Measurements from ENCODE around the gene PDGFD.
A peak's percentile ranks its signal among the peaks of the same experiment; 100 is the strongest.

PDGFD gene

GRCh38 chr11:104067534-104067933 lies 96.4 kb downstream of the PDGFD start:
- H3K27me3 ChIP-seq (ENCODE audit: low read depth, low read length): no peaks in the 10 kb centered on the region
- TF ChIP-seq EZH2phosphoT487 (IDR thresholded peaks at IDR 0.05; ENCODE audit: low read depth) (no peak), CTCF (IDR thresholded peaks at IDR 0.05; ENCODE audit: low read depth, low read length) (no peak)
- no peaks in the 10 kb centered on the region for H4K20me1 ChIP-seq (ENCODE audit: insufficient read depth, low read length)
- H3K27ac ChIP-seq (ENCODE audit: low read length): no peak overlapping the region
- H3K9me3 ChIP-seq (ENCODE audit: insufficient read depth, low read length): no peaks in the 10 kb centered on the region
- peaks cover 4% of the 10 kb centered on the region for H3K4me1 ChIP-seq (ENCODE audit: low read length)
- H3K36me3 ChIP-seq (replicated peaks; ENCODE audit: low read depth, low read length): no peaks in the 10 kb centered on the region
- H3K4me2 ChIP-seq (ENCODE audit: low read length): no peak overlapping the region
- H2AFZ ChIP-seq (ENCODE audit: low read depth, low read length): no peak overlapping the region
- H3K4me3 ChIP-seq (ENCODE audit: low read length): no peak overlapping the region
- no peaks in the 10 kb centered on the region for H3K79me2 ChIP-seq (ENCODE audit: low read length)
- no peak overlapping the region for H3K9ac ChIP-seq (ENCODE audit: low read length)

- no peaks in the 10 kb centered on the region for H3K36me3 ChIP-seq (replicated peaks; ENCODE audit: low read depth, low read length)
- H3K27ac ChIP-seq (ENCODE audit: low read length): no peak overlapping the region
- H3K9ac ChIP-seq (ENCODE audit: low read length): no peak overlapping the region
- H3K4me2 ChIP-seq (ENCODE audit: low read length): no peak overlapping the region
- no peak overlapping the region for H2AFZ ChIP-seq (ENCODE audit: low read depth, low read length)
- TF ChIP-seq EZH2phosphoT487 (IDR thresholded peaks at IDR 0.05; ENCODE audit: low read depth): no peak
- no peak for TF ChIP-seq CTCF (IDR thresholded peaks at IDR 0.05; ENCODE audit: low read depth, low read length)
- H3K79me2 ChIP-seq (ENCODE audit: low read length): no peaks in the 10 kb centered on the region
- no peaks in the 10 kb centered on the region for H3K27me3 ChIP-seq (ENCODE audit: low read depth, low read length)
- peaks cover 16% of the 10 kb centered on the region for H3K4me1 ChIP-seq (ENCODE audit: low read length)
- no peak overlapping the region for H3K4me3 ChIP-seq (ENCODE audit: low read length)
- no peaks in the 10 kb centered on the region for H4K20me1 ChIP-seq (ENCODE audit: insufficient read depth, low read length)
- no peaks in the 10 kb centered on the region for H3K9me3 ChIP-seq (ENCODE audit: insufficient read depth, low read length)
Measured at GRCh38 chr11:104064034-104064630, 99.8 kb downstream of the PDGFD start.

GRCh38 chr11:104061853-104062521 lies 102.0 kb downstream of the PDGFD start:
- no peak for TF ChIP-seq EZH2phosphoT487 (IDR thresholded peaks at IDR 0.05; ENCODE audit: low read depth)
- no peak for TF ChIP-seq CTCF (IDR thresholded peaks at IDR 0.05; ENCODE audit: low read depth, low read length)
- Histone ChIP-seq H4K20me1 (ENCODE audit: insufficient read depth, low read length) (no peaks in the 10 kb centered on the region), H3K27ac (ENCODE audit: low read length) (no peak overlapping the region), H3K79me2 (ENCODE audit: low read length) (no peaks in the 10 kb centered on the region), H3K36me3 (replicated peaks; ENCODE audit: low read depth, low read length) (no peaks in the 10 kb centered on the region), H3K4me1 (ENCODE audit: low read length) (peaks cover 16% of the 10 kb centered on the region), H3K9ac (ENCODE audit: low read length) (no peak overlapping the region), H3K9me3 (ENCODE audit: insufficient read depth, low read length) (no peaks in the 10 kb centered on the region), H3K4me2 (ENCODE audit: low read length) (no peak overlapping the region), H2AFZ (ENCODE audit: low read depth, low read length) (no peak overlapping the region), H3K4me3 (ENCODE audit: low read length) (no peak overlapping the region), H3K27me3 (ENCODE audit: low read depth, low read length) (no peaks in the 10 kb centered on the region)

- TF ChIP-seq EZH2phosphoT487 (IDR thresholded peaks at IDR 0.05; ENCODE audit: low read depth) (no peak), CTCF (IDR thresholded peaks at IDR 0.05; ENCODE audit: low read depth, low read length) (no peak)
- Histone ChIP-seq H3K9me3 (ENCODE audit: insufficient read depth, low read length) (no peaks in the 10 kb centered on the region), H4K20me1 (ENCODE audit: insufficient read depth, low read length) (no peaks in the 10 kb centered on the region), H3K9ac (ENCODE audit: low read length) (no peak overlapping the region), H3K4me1 (ENCODE audit: low read length) (peaks cover 16% of the 10 kb centered on the region), H3K79me2 (ENCODE audit: low read length) (no peaks in the 10 kb centered on the region), H3K36me3 (replicated peaks; ENCODE audit: low read depth, low read length) (no peaks in the 10 kb centered on the region), H3K4me3 (ENCODE audit: low read length) (no peak overlapping the region), H3K27ac (ENCODE audit: low read length) (no peak overlapping the region), H3K4me2 (ENCODE audit: low read length) (peak overlapping the region; percentile 6; the same call in 1 of the 2 replicates), H3K27me3 (ENCODE audit: low read depth, low read length) (no peaks in the 10 kb centered on the region), H2AFZ (ENCODE audit: low read depth, low read length) (no peak overlapping the region)
Measured at GRCh38 chr11:104060820-104061219, 103.1 kb downstream of the PDGFD start.

All from OCI-LY3 (cell line).